Neural cell (in vitro differentiated cells): ENCODE data around the gene TENT5A.

Source experiments
- CTCF ChIP-seq: fragments of 450-650 bp; IDR thresholded peaks from 2 replicates; pipeline ENCODE4 v1.5.1; 2014; ENCODE audit warnings: antibody characterized with exemption, mild to moderate bottlenecking, moderate library complexity; ENCODE audit not compliant: poor library complexity, severe bottlenecking
- EP300 ChIP-seq: fragments of 450-650 bp; conservative IDR thresholded peaks from 2 replicates; pipeline ENCODE4 v1.6.1; 2014; ENCODE audit warnings: antibody characterized with exemption, mild to moderate bottlenecking, moderate library complexity; ENCODE audit not compliant: poor library complexity, severe bottlenecking
- EZH2 ChIP-seq: fragments of 200-600, 300-800 bp; shearing (Covaris generic), sonication (generic); IDR thresholded peaks from 2 replicates; pipeline ENCODE4 v1.6.1; 2014; ENCODE audit warnings: antibody characterized with exemption, low read length, borderline replicate concordance, mild to moderate bottlenecking; ENCODE audit not compliant: insufficient read depth, poor library complexity, severe bottlenecking
- MXI1 ChIP-seq: fragments of 450-650 bp; conservative IDR thresholded peaks from 2 replicates; pipeline ENCODE4 v1.6.1; 2014; ENCODE audit warnings: antibody characterized with exemption, mild to moderate bottlenecking; ENCODE audit not compliant: poor library complexity, severe bottlenecking
- POLR2AphosphoS5 ChIP-seq: IDR thresholded peaks from 2 replicates; pipeline ENCODE4 v1.6.1; 2012
- REST ChIP-seq: IDR thresholded peaks from 2 replicates; pipeline ENCODE4 v1.6.1; 2012; ENCODE audit warnings: borderline replicate concordance

- TF ChIP-seq EP300 (no peak), CTCF (no peak), REST (no peak), POLR2AphosphoS5 (no peak), EZH2 (no peak), MXI1 (no peak)
Measured at GRCh38 chr6:81762132-81762531, 9.7 kb upstream of the TENT5A start.
